ENCODE measurements around the gene AIDA. TPM values are rescaled to one million over a fixed set of nuclear protein-coding genes. Genes with fewer than 3 reads are reported as not detected.
A peak's percentile ranks its signal among the peaks of the same experiment; 100 is the strongest.

Gene AIDA
- polyA plus RNA-seq: 10 to 100 TPM; 21.3 to 26.9 TPM

- peaks cover 0 to 3% of the 10 kb centered on the region in 2 donors for H3K36me3 ChIP-seq (ENCODE audit: control insufficient read depth in 2 of 2, insufficient read depth in 2 of 2, low read length in 1 of 2)
- WGBS, 2 donors: 1% methylated on average over 48 to 53 of the region's 62 CpGs
- H3K27ac ChIP-seq (ENCODE audit: low read depth in 2 of 2, low read length in 1 of 2): peak within 1 kb of the TSS; percentile 96 to 98
- H3K9me3 ChIP-seq (ENCODE audit: control insufficient read depth in 2 of 2, insufficient read depth in 1 of 2, low read depth in 1 of 2, low read length in 1 of 2): no peaks in the 10 kb centered on the region
- H3K4me3 ChIP-seq (ENCODE audit: low read depth in 1 of 2, low read length in 2 of 2): peak within 1 kb of the TSS; percentile 67 to 78
- no peaks in the 10 kb centered on the region for H3K4me1 ChIP-seq (ENCODE audit: control insufficient read depth in 2 of 2, insufficient read depth in 2 of 2, low read length in 1 of 2)
- H3K27me3 ChIP-seq (ENCODE audit: control insufficient read depth in 1 of 2, insufficient read depth in 2 of 2, low read length in 2 of 2): no peaks in the 10 kb centered on the region
Observed at GRCh38 chr1:222712253-222713090, at the start of gene AIDA, which contains the start of gene BROX. Gene AIDA, minus strand, starts transcription at chr1:222712491. Its CDS starts 174 bp downstream, at chr1:222712317. Gene BROX, plus strand, starts transcription at chr1:222712564. Its CDS starts 3,136 bp downstream, at chr1:222715700.

GRCh38 chr1:222761083-222761482, 48.8 kb upstream of the AIDA start:
- Histone ChIP-seq H3K27ac (ENCODE audit: low read depth in 2 of 2, low read length in 1 of 2) (no peak overlapping the region), H3K36me3 (ENCODE audit: control insufficient read depth in 2 of 2, insufficient read depth in 2 of 2, low read length in 1 of 2) (no peaks in the 10 kb centered on the region), H3K27me3 (ENCODE audit: control insufficient read depth in 1 of 2, insufficient read depth in 2 of 2, low read length in 2 of 2) (no peaks in the 10 kb centered on the region), H3K9me3 (ENCODE audit: control insufficient read depth in 2 of 2, insufficient read depth in 1 of 2, low read depth in 1 of 2, low read length in 1 of 2) (no peaks in the 10 kb centered on the region), H3K4me3 (ENCODE audit: low read depth in 1 of 2, low read length in 2 of 2) (no peak overlapping the region), H3K4me1 (ENCODE audit: control insufficient read depth in 2 of 2, insufficient read depth in 2 of 2, low read length in 1 of 2) (no peaks in the 10 kb centered on the region)
- 75 to 79% methylated on average over 1 of the region's 1 CpG for WGBS, 2 donors

GRCh38 chr1:222759451-222760035, 47.3 kb upstream of the AIDA start:
- H3K36me3 ChIP-seq (ENCODE audit: control insufficient read depth in 2 of 2, insufficient read depth in 2 of 2, low read length in 1 of 2): no peaks in the 10 kb centered on the region
- no peak overlapping the region for H3K4me3 ChIP-seq (ENCODE audit: low read depth in 1 of 2, low read length in 2 of 2)
- H3K9me3 ChIP-seq (ENCODE audit: control insufficient read depth in 2 of 2, insufficient read depth in 1 of 2, low read depth in 1 of 2, low read length in 1 of 2): no peaks in the 10 kb centered on the region
- 74 to 83% methylated on average over 5 of the region's 5 CpGs for WGBS, 2 donors
- no peaks in the 10 kb centered on the region for H3K4me1 ChIP-seq (ENCODE audit: control insufficient read depth in 2 of 2, insufficient read depth in 2 of 2, low read length in 1 of 2)
- H3K27me3 ChIP-seq (ENCODE audit: control insufficient read depth in 1 of 2, insufficient read depth in 2 of 2, low read length in 2 of 2): no peaks in the 10 kb centered on the region
- no peak overlapping the region for H3K27ac ChIP-seq (ENCODE audit: low read depth in 2 of 2, low read length in 1 of 2)

GRCh38 chr1:222757646-222758268, 45.5 kb upstream of the AIDA start:
- Histone ChIP-seq H3K27me3 (ENCODE audit: control insufficient read depth in 1 of 2, insufficient read depth in 2 of 2, low read length in 2 of 2) (no peaks in the 10 kb centered on the region), H3K4me3 (ENCODE audit: low read depth in 1 of 2, low read length in 2 of 2) (no peak overlapping the region), H3K36me3 (ENCODE audit: control insufficient read depth in 2 of 2, insufficient read depth in 2 of 2, low read length in 1 of 2) (no peaks in the 10 kb centered on the region), H3K4me1 (ENCODE audit: control insufficient read depth in 2 of 2, insufficient read depth in 2 of 2, low read length in 1 of 2) (no peaks in the 10 kb centered on the region), H3K27ac (ENCODE audit: low read depth in 2 of 2, low read length in 1 of 2) (no peak overlapping the region), H3K9me3 (ENCODE audit: control insufficient read depth in 2 of 2, insufficient read depth in 1 of 2, low read depth in 1 of 2, low read length in 1 of 2) (no peaks in the 10 kb centered on the region)
- 84 to 85% methylated on average over 10 of the region's 10 CpGs for WGBS, 2 donors

- peak overlapping the region; percentile 14 to 45 for H3K27ac ChIP-seq (ENCODE audit: low read depth in 2 of 2, low read length in 1 of 2)
- H3K4me3 ChIP-seq (ENCODE audit: low read depth in 1 of 2, low read length in 2 of 2): no peak overlapping the region
- H3K36me3 ChIP-seq (ENCODE audit: control insufficient read depth in 2 of 2, insufficient read depth in 2 of 2, low read length in 1 of 2): no peaks in the 10 kb centered on the region
- H3K9me3 ChIP-seq (ENCODE audit: control insufficient read depth in 2 of 2, insufficient read depth in 1 of 2, low read depth in 1 of 2, low read length in 1 of 2): no peaks in the 10 kb centered on the region
- H3K27me3 ChIP-seq (ENCODE audit: control insufficient read depth in 1 of 2, insufficient read depth in 2 of 2, low read length in 2 of 2): no peaks in the 10 kb centered on the region
- H3K4me1 ChIP-seq (ENCODE audit: control insufficient read depth in 2 of 2, insufficient read depth in 2 of 2, low read length in 1 of 2): no peaks in the 10 kb centered on the region
- 42 to 53% methylated on average over 10 of the region's 10 CpGs for WGBS, 2 donors
Observed at GRCh38 chr1:222754366-222755139, 42.3 kb upstream of the AIDA start.

GRCh38 chr1:222751255-222751654, 39.0 kb upstream of the AIDA start:
- Histone ChIP-seq H3K36me3 (ENCODE audit: control insufficient read depth in 2 of 2, insufficient read depth in 2 of 2, low read length in 1 of 2) (no peaks in the 10 kb centered on the region), H3K27me3 (ENCODE audit: control insufficient read depth in 1 of 2, insufficient read depth in 2 of 2, low read length in 2 of 2) (no peaks in the 10 kb centered on the region), H3K4me3 (ENCODE audit: low read depth in 1 of 2, low read length in 2 of 2) (no peak overlapping the region), H3K27ac (ENCODE audit: low read depth in 2 of 2, low read length in 1 of 2) (no peak overlapping the region), H3K9me3 (ENCODE audit: control insufficient read depth in 2 of 2, insufficient read depth in 1 of 2, low read depth in 1 of 2, low read length in 1 of 2) (no peaks in the 10 kb centered on the region), H3K4me1 (ENCODE audit: control insufficient read depth in 2 of 2, insufficient read depth in 2 of 2, low read length in 1 of 2) (no peaks in the 10 kb centered on the region)
- WGBS, 2 donors: 73 to 88% methylated on average over 3 of the region's 3 CpGs

GRCh38 chr1:222750651-222751050, 38.4 kb upstream of the AIDA start:
- H3K36me3 ChIP-seq (ENCODE audit: control insufficient read depth in 2 of 2, insufficient read depth in 2 of 2, low read length in 1 of 2): no peaks in the 10 kb centered on the region
- H3K4me1 ChIP-seq (ENCODE audit: control insufficient read depth in 2 of 2, insufficient read depth in 2 of 2, low read length in 1 of 2): no peaks in the 10 kb centered on the region
- no peak overlapping the region for H3K27ac ChIP-seq (ENCODE audit: low read depth in 2 of 2, low read length in 1 of 2)
- H3K4me3 ChIP-seq (ENCODE audit: low read depth in 1 of 2, low read length in 2 of 2): no peak overlapping the region
- no peaks in the 10 kb centered on the region for H3K9me3 ChIP-seq (ENCODE audit: control insufficient read depth in 2 of 2, insufficient read depth in 1 of 2, low read depth in 1 of 2, low read length in 1 of 2)
- no peaks in the 10 kb centered on the region for H3K27me3 ChIP-seq (ENCODE audit: control insufficient read depth in 1 of 2, insufficient read depth in 2 of 2, low read length in 2 of 2)
- WGBS, 2 donors: 90 to 95% methylated on average over 1 of the region's 1 CpG

GRCh38 chr1:222749927-222750326, 37.6 kb upstream of the AIDA start:
- no peaks in the 10 kb centered on the region for H3K36me3 ChIP-seq (ENCODE audit: control insufficient read depth in 2 of 2, insufficient read depth in 2 of 2, low read length in 1 of 2)
- no peaks in the 10 kb centered on the region for H3K4me1 ChIP-seq (ENCODE audit: control insufficient read depth in 2 of 2, insufficient read depth in 2 of 2, low read length in 1 of 2)
- H3K4me3 ChIP-seq (ENCODE audit: low read depth in 1 of 2, low read length in 2 of 2): no peak overlapping the region
- H3K27me3 ChIP-seq (ENCODE audit: control insufficient read depth in 1 of 2, insufficient read depth in 2 of 2, low read length in 2 of 2): no peaks in the 10 kb centered on the region
- no peaks in the 10 kb centered on the region for H3K9me3 ChIP-seq (ENCODE audit: control insufficient read depth in 2 of 2, insufficient read depth in 1 of 2, low read depth in 1 of 2, low read length in 1 of 2)
- no peak overlapping the region for H3K27ac ChIP-seq (ENCODE audit: low read depth in 2 of 2, low read length in 1 of 2)
